RWPE2 (cell line): Measurements from ENCODE around the gene DTD2.
"Not testable (repeated sequence)": the region's sequence is repeated elsewhere in the genome, so short reads cannot be mapped to it uniquely, and the experiment has no call there.

Source experiments
- ATAC-seq: fragments of 200-7000 bp; cut with Tn5 transposase; 3 replicates; pipeline ENCODE4 v1.9.1; 2021; ENCODE audit warnings: low read depth
- DNase-seq: peaks from one replicate; pipeline ENCODE4 v3.0.0-alpha.2; 2020; ENCODE audit warnings: low spot score
- H3K27ac ChIP-seq: fragments of 450-650 bp; 2 replicates; pipeline ENCODE4 v1.5.1; 2017; ENCODE audit warnings: mild to moderate bottlenecking; ENCODE audit not compliant: poor library complexity, severe bottlenecking
- H3K27me3 ChIP-seq: fragments of 250-450 bp; sonication (Bioruptor Pico); 2 replicates; pipeline ENCODE4 v1.5.1; 2021; ENCODE audit warnings: mild to moderate bottlenecking, moderate library complexity; ENCODE audit not compliant: insufficient read depth, poor library complexity, severe bottlenecking
- H3K36me3 ChIP-seq: fragments of 250-450 bp; sonication (Bioruptor Pico); 2 replicates; pipeline ENCODE4 v1.5.1; 2020; ENCODE audit warnings: low read depth, mild to moderate bottlenecking, moderate library complexity
- H3K4me1 ChIP-seq: fragments of 250-450 bp; sonication (Bioruptor Pico); 2 replicates; pipeline ENCODE4 v1.5.1; 2021; ENCODE audit warnings: mild to moderate bottlenecking, moderate library complexity; ENCODE audit not compliant: insufficient read depth, poor library complexity, severe bottlenecking
- H3K4me3 ChIP-seq: fragments of 250-450 bp; sonication (Bioruptor Pico); 2 replicates; pipeline ENCODE4 v1.5.1; 2021; ENCODE audit warnings: mild to moderate bottlenecking, moderate library complexity; ENCODE audit not compliant: severe bottlenecking
- H3K9me3 ChIP-seq: fragments of 250-450 bp; sonication (Bioruptor Pico); 2 replicates; pipeline ENCODE4 v1.5.1; 2021; ENCODE audit warnings: mild to moderate bottlenecking, moderate library complexity; ENCODE audit not compliant: severe bottlenecking
- TF ChIP-seq, protein P1 (sequence below): fragments of 450-650 bp; IDR thresholded peaks from one replicate; pipeline ENCODE4 v1.5.1; 2017; ENCODE audit warnings: mild to moderate bottlenecking, moderate library complexity; ENCODE audit not compliant: poor library complexity, severe bottlenecking

Gene DTD2

DNA sequence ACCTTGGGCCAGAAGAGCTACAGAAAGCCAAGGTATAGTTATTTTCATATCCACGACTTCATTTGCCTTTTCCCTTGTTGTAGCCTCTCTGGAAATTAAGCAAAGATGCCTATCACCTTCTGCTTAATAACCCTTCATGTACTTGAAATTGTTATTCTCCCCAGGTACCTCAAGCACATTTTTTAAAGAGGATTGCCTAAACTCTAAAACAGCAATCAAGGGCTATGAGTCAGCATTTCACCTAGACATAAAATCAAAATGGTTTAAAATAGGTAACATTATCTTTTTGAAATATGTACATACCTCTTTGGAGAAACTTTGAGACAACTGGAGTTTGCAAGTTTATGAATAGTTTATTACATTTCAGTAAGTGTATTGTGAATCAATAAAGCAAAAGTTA, 11.6 kb downstream of the DTD2 start:
- Histone ChIP-seq H3K4me3 (no peak overlapping the region), H3K4me1 (peaks cover 8% of the 10 kb centered on the region), H3K27ac (no peak overlapping the region), H3K9me3 (no peaks in the 10 kb centered on the region), H3K27me3 (no peaks in the 10 kb centered on the region), H3K36me3 (peaks cover 36% of the 10 kb centered on the region)
- TF ChIP-seq, protein P1, sequence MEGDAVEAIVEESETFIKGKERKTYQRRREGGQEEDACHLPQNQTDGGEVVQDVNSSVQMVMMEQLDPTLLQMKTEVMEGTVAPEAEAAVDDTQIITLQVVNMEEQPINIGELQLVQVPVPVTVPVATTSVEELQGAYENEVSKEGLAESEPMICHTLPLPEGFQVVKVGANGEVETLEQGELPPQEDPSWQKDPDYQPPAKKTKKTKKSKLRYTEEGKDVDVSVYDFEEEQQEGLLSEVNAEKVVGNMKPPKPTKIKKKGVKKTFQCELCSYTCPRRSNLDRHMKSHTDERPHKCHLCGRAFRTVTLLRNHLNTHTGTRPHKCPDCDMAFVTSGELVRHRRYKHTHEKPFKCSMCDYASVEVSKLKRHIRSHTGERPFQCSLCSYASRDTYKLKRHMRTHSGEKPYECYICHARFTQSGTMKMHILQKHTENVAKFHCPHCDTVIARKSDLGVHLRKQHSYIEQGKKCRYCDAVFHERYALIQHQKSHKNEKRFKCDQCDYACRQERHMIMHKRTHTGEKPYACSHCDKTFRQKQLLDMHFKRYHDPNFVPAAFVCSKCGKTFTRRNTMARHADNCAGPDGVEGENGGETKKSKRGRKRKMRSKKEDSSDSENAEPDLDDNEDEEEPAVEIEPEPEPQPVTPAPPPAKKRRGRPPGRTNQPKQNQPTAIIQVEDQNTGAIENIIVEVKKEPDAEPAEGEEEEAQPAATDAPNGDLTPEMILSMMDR = no peak
- DNase-seq = no peak
- no peak for ATAC-seq

DNA sequence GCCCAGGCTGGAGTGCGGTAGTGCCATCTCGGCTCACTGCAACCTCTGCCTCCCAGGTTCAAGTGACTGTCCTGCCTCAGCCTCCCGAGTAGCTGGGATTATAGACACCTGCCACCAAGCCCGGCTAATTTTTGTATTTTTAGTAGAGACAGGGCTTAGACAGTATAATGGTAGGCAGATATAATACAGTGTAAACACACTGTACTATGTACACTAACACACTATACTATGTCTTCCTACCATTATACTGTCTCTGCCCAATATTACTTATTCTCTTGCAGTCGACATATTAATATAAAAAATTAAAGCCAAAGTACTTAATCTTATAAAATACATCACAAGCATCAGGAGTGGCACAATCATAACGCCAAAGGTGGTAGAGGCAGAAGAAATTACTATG, 15.0 kb downstream of the DTD2 start:
- H3K4me3 ChIP-seq = no peak overlapping the region
- H3K27me3 ChIP-seq = no peaks in the 10 kb centered on the region
- no peaks in the 10 kb centered on the region for H3K9me3 ChIP-seq
- H3K4me1 ChIP-seq = peaks cover 8% of the 10 kb centered on the region
- ATAC-seq = no peak
- no peak for DNase-seq
- TF ChIP-seq, protein P1 = no peak
- H3K36me3 ChIP-seq = peaks cover 8% of the 10 kb centered on the region
- peak overlapping the region; percentile 2 for H3K27ac ChIP-seq

DNA sequence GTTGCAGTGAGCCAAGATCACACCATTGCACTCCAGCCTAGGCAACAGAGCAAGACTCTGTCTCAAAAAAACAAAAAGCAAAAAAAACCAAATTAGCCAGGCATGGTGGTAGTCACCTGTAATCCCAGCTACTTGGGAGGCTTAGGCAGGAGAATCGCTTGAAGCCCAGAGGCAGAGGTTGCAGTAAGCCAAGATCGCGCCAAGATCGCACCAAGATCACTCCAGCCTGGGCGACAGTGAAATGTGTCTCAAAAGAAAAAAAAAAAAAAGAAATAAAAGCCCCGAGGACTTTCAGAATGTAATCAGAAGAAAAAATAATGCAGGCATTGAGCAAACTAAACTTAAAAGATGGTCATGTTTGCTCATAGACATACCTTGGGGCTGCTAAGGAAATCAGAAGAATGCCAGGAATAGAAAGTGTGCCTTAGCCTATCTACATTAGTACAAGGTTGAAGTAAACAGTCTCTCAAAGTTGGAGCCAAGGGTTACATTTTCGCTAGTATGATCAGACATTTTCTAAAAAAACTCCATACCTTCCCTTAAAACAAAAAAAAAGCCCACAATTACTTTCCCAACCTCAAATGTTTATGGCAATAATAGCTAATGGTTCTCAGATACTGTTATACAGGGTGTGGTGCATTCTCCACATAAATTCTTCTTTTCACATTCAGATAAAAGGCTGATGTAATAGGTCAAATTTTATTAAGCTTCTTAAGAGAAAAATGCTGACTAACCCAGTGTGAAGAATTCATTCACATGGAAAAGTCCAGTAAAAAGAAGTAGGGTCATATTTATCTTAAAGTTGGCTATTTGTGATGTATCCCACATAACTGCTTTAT, 15.8 kb downstream of the DTD2 start:
- TF ChIP-seq, protein P1 = no peak
- no peak for DNase-seq

DNA sequence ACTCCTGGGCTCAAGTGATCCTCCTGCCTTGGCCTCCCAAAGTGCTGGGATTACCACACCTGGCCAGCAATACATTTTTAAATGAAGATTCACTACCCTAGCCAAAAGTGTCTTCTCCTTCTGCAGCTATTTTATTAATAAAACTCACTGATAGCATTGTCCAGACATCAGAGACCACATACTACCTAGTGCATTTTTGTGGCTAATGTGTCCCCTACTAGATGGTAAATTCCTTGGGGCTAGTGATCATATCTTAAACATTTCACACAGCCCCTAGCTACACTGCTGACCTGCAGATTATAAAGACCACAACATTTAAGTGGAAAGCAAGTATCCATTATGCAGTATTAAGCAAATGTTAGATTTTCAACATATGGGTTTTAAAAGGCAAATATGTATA, 17.0 kb downstream of the DTD2 start:
- Histone ChIP-seq H3K27me3 (no peaks in the 10 kb centered on the region), H3K27ac (no peak overlapping the region), H3K4me3 (no peak overlapping the region), H3K4me1 (peaks cover 8% of the 10 kb centered on the region), H3K9me3 (no peaks in the 10 kb centered on the region), H3K36me3 (no peaks in the 10 kb centered on the region)
- TF ChIP-seq, protein P1 = no peak
- ATAC-seq (no peak), DNase-seq (no peak)

More for the DNA sequence above, 15.8 kb downstream of the DTD2 start:
- no peaks in the 10 kb centered on the region for H3K9me3 ChIP-seq
- ATAC-seq = peak; percentile 60; the same call in 2 of the 3 replicates
- no peak overlapping the region for H3K4me3 ChIP-seq
- H3K4me1 ChIP-seq = peaks cover 8% of the 10 kb centered on the region
- no peaks in the 10 kb centered on the region for H3K27me3 ChIP-seq
- H3K36me3 ChIP-seq = peaks cover under 1% of the 10 kb centered on the region; the same call in 1 of the 2 replicates
- peak overlapping the region; percentile 2 for H3K27ac ChIP-seq

DNA sequence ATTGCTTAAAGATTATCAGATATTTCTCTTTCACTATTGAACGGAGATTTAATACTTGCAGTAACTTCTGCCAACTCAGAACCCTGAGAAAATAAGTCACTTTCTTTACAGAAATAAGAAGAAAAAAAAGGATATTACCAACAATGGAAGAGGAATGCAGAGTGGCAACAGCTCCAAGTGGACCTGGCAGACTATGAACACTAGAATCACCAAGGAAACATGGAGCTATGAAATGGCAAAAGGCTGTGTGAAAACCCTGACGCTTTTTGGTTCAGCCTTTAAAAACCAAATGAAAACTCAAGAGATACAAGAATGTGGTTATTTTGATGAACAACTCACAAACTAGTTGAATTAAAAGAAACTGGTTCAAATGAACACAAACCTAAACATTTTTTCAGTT, 17.7 kb downstream of the DTD2 start:
- DNase-seq = no peak
- Histone ChIP-seq H3K9me3 (no peaks in the 10 kb centered on the region), H3K27ac (no peak overlapping the region), H3K4me1 (peaks cover 8% of the 10 kb centered on the region), H3K4me3 (no peak overlapping the region), H3K27me3 (no peaks in the 10 kb centered on the region), H3K36me3 (no peaks in the 10 kb centered on the region)
- TF ChIP-seq, protein P1 = no peak
- ATAC-seq = no peak

DNA sequence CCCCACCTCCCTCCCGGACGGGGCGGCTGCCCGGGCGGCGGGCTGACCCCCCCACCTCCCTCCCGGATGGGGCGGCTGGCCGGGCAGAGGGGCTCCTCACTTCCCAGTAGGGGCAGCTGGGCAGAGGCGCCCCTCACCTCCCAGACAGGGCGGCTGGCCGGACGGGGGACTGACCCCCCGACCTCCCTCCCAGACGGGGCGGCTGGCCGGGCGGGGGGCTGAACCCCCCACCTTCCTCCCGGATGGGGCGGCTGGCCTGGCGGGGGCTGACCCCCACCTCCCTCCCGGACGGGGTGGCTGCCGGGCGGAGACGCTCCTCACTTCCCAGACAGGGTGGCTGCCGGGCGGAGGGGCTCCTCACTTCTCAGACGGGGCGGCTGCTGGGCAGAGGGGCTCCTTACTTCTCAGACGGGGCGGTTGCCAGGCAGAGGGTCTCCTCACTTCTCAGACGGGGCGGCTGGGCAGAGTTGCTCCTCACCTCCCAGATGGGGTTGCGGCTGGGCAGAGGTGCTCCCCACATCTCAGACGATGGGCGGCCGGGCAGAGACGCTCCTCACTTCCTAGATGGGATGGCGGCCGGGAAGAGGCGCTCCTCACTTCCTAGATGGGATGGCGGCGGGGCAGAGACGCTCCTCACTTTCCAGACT, 20.1 kb downstream of the DTD2 start:
- not testable (repeated sequence) for H3K27me3 ChIP-seq, DNase-seq, H3K4me3 ChIP-seq, H3K27ac ChIP-seq, H3K4me1 ChIP-seq, H3K9me3 ChIP-seq, H3K36me3 ChIP-seq, ATAC-seq
